CD4-positive, alpha-beta T cell treated with Interleukin-6 for 4 hours (primary cell): ENCODE results near the gene RHOT2.

Experiments
- DNase-seq: peaks from one replicate; pipeline ENCODE4 v3.0.0-alpha.2; 2020; ENCODE audit warnings: mixed read lengths

RHOT2 gene

DNA sequence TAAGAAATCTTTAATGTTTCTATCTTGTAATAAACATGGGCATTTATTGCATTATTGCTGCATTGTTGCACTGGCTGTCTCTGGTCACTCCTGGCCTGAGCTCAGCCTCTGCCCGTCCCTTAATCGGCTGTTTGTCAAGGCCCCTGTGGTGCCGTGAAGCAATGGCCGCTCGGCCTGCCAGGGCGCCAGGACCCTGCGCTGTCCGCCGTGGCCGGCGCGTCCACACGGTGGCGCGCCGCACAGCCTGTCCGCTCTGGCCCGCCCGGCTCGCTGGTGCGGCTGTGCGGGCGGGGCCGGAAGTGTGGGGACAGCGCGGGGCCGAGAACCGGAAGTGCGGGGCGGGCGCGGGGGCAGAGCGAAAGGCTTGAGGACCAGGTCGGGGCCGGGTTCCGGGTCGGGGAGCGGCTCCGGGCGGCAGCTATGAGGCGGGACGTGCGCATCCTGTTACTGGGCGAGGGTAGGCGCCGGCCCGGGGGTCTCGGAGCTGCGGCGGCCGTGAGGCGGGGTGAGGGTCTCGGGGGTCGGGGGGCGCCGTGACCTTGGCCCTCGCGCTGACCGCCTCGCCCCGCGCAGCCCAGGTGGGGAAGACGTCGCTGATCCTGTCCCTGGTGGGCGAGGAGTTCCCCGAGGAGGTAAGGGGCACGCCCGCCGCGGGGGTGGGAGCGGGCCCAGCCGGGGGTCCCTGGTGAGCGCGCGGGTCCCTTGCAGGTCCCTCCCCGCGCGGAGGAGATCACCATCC lies at the start of gene RHOT2:
Gene RHOT2 (plus strand): TSS at position 353 of the 739 bp plus-strand sequence. CDS start 68 bp downstream, at position 421.
- peak; percentile 95 for DNase-seq

DNA sequence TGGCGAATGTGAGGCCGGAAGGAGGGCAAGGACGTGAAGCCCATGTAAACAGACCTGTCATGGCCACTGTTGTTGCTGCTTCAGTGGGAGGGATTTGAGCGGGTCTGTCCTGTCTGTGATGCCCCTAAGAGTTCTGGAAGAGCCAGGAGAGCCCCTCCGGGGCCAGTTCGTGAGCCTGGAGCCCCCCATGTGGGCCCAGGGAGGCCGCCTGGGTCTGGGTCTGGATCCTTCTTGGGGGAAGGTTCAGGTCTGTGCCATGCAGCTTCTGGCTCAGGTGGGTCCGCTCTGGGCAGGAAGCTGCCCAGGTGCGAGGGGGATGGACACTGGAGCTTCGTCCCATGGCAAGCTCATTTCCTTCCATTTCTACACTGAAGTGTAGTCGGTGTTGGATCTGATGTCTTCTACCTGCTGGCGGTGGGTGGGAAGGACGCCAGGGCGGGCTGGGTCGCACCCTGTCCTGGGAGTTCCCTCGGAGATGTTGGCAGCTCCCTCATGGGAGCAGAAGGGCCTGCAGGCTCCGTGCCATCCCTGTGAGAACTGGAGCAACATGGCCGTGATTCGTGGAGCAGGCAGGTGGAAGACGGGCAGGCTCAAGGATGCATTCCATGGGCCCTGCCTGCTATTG lies 48.3 kb upstream of the RHOT2 start:
- DNase-seq, result no peak

GRCh38 chr16:620700-621525 lies 47.0 kb upstream of the RHOT2 start:
- DNase-seq, result no peak

DNA sequence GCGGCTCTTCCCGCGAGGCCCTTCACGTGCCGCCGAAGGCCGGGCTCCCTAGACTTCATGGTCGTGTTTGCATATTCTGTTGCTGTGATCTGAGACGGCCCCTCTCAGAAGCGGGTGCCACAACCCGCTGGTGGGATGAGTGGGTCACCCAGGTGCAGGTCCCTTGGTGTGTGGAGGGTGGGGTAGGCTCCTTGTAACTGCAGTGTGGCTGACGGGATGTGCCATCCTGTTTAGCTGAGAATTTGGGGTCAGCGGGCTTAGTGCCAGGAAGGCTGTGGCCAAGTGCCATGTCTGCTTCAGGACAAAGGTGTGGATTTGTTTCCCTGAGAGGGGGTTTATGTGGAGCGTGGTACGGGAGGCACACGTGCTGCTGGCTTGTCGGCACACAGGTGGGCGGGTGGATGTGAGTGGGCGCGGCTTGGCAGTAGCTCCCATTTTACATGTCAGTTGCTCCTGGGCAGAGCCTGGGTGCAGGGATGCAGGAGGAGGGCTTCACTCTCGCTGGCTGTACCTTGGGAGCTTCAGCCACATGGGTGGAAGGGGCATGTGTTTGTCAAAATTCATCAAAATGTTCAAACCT lies 46.3 kb upstream of the RHOT2 start:
- DNase-seq, result no peak

DNA sequence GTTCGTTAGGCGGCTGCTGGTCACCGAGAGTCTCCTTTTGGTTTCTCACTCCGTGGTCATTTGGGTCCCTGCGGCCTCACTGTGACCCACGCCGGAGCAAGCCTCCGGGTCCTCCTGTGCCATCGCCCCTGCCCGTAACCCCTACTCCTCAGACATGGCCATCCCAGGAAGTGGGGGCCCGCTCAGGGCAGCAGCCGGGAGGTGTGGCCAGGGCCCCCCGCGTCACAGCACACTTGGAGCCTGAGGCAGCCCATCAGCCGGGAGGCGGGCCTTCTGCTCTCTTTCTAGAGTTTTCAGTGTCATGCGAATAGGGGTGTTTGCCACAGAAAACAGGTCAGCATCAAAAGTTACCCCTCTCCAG lies 45.0 kb upstream of the RHOT2 start:
- DNase-seq, result no peak

GRCh38 chr16:624526-625070 lies 43.3 kb upstream of the RHOT2 start:
- no peak for DNase-seq

- DNase-seq, result no peak
These were observed 42.6 kb upstream of the RHOT2 start for GRCh38 chr16:625117-625976.

GRCh38 chr16:625977-626765 lies 41.8 kb upstream of the RHOT2 start:
- DNase-seq, result no peak

- DNase-seq, result no peak
These were observed 41.0 kb upstream of the RHOT2 start for GRCh38 chr16:626787-627453.

GRCh38 chr16:627454-628239 lies 40.3 kb upstream of the RHOT2 start:
- no peak for DNase-seq

DNA sequence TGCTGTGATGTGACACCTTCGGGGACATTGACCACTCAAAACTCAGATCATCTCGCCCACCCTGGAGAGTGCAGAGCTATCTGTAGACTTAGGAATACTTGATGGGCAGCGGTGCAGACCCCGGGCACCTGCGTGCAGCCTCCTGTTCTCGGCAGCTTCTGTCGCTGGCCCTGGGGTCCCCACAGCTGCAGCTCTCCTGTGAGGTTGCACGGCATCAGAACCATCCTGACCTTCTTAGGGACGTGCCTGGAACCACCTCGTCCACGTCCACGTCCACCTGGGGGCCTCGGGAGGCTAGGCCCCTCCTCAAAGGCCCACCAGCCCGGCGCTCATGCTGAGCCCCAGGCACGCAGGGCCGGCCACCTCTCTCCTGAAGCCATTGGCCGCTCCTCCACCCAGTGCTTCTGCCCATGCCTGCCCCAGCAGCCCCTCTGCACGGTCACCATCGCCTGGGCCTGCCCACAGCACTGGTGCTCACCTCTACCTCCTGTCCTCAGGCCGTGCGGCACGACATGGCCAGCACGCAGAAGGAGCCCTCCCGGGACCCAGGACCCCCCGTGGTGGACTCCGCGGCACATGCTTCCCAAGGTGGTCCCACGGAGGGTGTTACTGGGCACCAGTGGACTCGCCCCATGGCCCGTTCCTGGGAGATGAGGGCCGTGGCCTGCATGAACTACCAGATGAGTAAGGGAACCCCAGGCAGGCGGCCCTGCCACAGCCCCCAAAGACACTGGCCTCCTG lies 39.4 kb upstream of the RHOT2 start:
- DNase-seq, result no peak

GRCh38 chr16:629185-629832 lies 38.6 kb upstream of the RHOT2 start:
- no peak for DNase-seq

GRCh38 chr16:629833-630248 lies 38.1 kb upstream of the RHOT2 start:
- no peak for DNase-seq

GRCh38 chr16:630249-630814 lies 37.6 kb upstream of the RHOT2 start:
- no peak for DNase-seq

DNA sequence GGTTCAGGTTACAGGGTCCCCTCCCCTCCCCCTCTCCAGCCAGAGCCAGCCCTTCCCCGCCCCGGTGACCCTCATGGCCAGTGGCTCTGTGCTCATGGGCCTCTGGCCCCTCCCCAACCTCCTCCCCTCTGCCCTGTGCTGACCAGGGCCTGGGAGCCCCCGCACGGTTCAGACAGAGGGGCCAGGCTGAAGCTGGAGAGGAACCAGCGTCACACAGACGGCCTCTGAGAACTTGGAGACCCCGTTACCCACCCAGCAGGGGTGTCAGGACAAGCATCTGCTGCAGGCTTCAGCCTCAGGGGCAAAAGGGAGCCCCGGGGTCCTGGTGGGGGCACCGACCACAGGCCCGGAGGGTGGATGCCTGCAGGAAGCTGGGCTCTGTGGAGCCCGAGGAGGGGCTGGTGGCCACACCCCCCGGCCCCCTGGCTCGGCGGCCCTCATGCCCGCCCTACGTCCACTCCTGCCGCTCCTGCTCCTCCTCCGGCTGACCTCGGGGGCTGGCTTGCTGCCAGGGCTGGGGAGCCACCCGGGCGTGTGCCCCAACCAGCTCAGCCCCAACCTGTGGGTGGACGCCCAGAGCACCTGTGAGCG lies 37.0 kb upstream of the RHOT2 start, which contains the start of gene WFIKKN1:
Gene WFIKKN1 (plus strand): TSS at position 171 of the 591 bp plus-strand sequence. CDS start 269 bp downstream, at position 440.
- DNase-seq, result no peak

- no peak for DNase-seq
These were observed 36.0 kb upstream of the RHOT2 start for GRCh38 chr16:631808-632358.
